BE2C (cell line): ENCODE data around the gene FNIP1.

Source experiments
- DNase-seq: peaks from one replicate; pipeline ENCODE4 v3.0.0-alpha.2; 2020
- H3K27me3 ChIP-seq: fragments of 250-450 bp; sonication (Bioruptor Pico); 2 replicates; pipeline ENCODE4 v1.5.1; 2020; ENCODE audit warnings: mild to moderate bottlenecking
- H3K36me3 ChIP-seq: fragments of 250-450 bp; sonication (Bioruptor Pico); 2 replicates; pipeline ENCODE4 v1.5.1; 2020; ENCODE audit warnings: mild to moderate bottlenecking
- H3K4me1 ChIP-seq: fragments of 250-450 bp; sonication (Bioruptor Pico); 2 replicates; pipeline ENCODE4 v1.5.1; 2020
- H3K4me3 ChIP-seq: 2 replicates; pipeline ENCODE4 v1.5.1; 2011; ENCODE audit warnings: low read depth, low read length
- H3K9me3 ChIP-seq: fragments of 250-450 bp; sonication (Bioruptor Pico); 2 replicates; pipeline ENCODE4 v1.5.1; 2020
- CTCF ChIP-seq: IDR thresholded peaks from 2 replicates; pipeline ENCODE4 v1.5.1; 2012; ENCODE audit warnings: mild to moderate bottlenecking, low read depth, low read length

FNIP1 gene

GRCh38 chr5:131749723-131750470 lies 46.9 kb downstream of the FNIP1 start:
- Histone ChIP-seq H3K4me1 (no peaks in the 10 kb centered on the region; the same call in 1 of the 2 replicates), H3K36me3 (no peaks in the 10 kb centered on the region), H3K9me3 (no peaks in the 10 kb centered on the region), H3K27me3 (no peaks in the 10 kb centered on the region), H3K4me3 (no peak overlapping the region)
- TF ChIP-seq CTCF: no peak
- no peak for DNase-seq

GRCh38 chr5:131749138-131749537 lies 47.7 kb downstream of the FNIP1 start:
- H3K9me3 ChIP-seq: no peaks in the 10 kb centered on the region
- DNase-seq: no peak

GRCh38 chr5:131747180-131748105 lies 49.4 kb downstream of the FNIP1 start:
- DNase-seq: no peak

More at GRCh38 chr5:131749138-131749537, 47.7 kb downstream of the FNIP1 start:
- H3K36me3 ChIP-seq: peaks cover 3% of the 10 kb centered on the region; the same call in 1 of the 2 replicates
- no peak for TF ChIP-seq CTCF
- no peak overlapping the region for H3K4me3 ChIP-seq
- H3K4me1 ChIP-seq: no peaks in the 10 kb centered on the region; the same call in 1 of the 2 replicates
- no peaks in the 10 kb centered on the region for H3K27me3 ChIP-seq

GRCh38 chr5:131746423-131746822 lies 50.4 kb downstream of the FNIP1 start:
- peaks cover 3% of the 10 kb centered on the region; the same call in 1 of the 2 replicates for H3K36me3 ChIP-seq
- H3K9me3 ChIP-seq: no peaks in the 10 kb centered on the region
- TF ChIP-seq CTCF: no peak
- no peaks in the 10 kb centered on the region for H3K27me3 ChIP-seq
- no peak for DNase-seq
- H3K4me1 ChIP-seq: no peaks in the 10 kb centered on the region
- H3K4me3 ChIP-seq: no peak overlapping the region

More at GRCh38 chr5:131747180-131748105, 49.4 kb downstream of the FNIP1 start:
- no peak for TF ChIP-seq CTCF
- Histone ChIP-seq H3K27me3 (no peaks in the 10 kb centered on the region), H3K4me1 (no peaks in the 10 kb centered on the region), H3K4me3 (no peak overlapping the region), H3K36me3 (peaks cover 3% of the 10 kb centered on the region; the same call in 1 of the 2 replicates), H3K9me3 (no peaks in the 10 kb centered on the region)

- peaks cover 6% of the 10 kb centered on the region for H3K36me3 ChIP-seq
- H3K4me1 ChIP-seq: no peaks in the 10 kb centered on the region
- TF ChIP-seq CTCF: no peak
- no peaks in the 10 kb centered on the region for H3K9me3 ChIP-seq
- no peaks in the 10 kb centered on the region for H3K27me3 ChIP-seq
- no peak for DNase-seq
- no peak overlapping the region for H3K4me3 ChIP-seq
These were observed 51.1 kb downstream of the FNIP1 start for GRCh38 chr5:131745703-131746102.
